BJ (cell line): ENCODE measurements around the gene HSF2BP. TPM values are rescaled to one million over a fixed set of nuclear protein-coding genes. Genes with fewer than 3 reads are reported as not detected.

Experiments used
- CTCF ChIA-PET: fragments of 350-600 bp; formaldehyde crosslinking; extraction: SDS; loops from one replicate; lab custom pipeline; 2021; ENCODE audit warnings: antibody characterized with exemption, inconsistent platforms; lab: Yijun Ruan, JAX
- POLR2A ChIA-PET: fragments of 300-600 bp; sonication (Branson Sonifier 250); formaldehyde crosslinking; extraction: SDS; loops from one replicate; lab custom pipeline; 2021; ENCODE audit warnings: antibody characterized with exemption; lab: Charles Lee
- DNase-seq: peaks from one replicate; pipeline ENCODE4 v3.0.0-alpha.2; 2011; ENCODE audit warnings: low read depth
- H3K27me3 ChIP-seq: 2 replicates; pipeline ENCODE4 v1.6.0; 2011; ENCODE audit warnings: low read length; ENCODE audit not compliant: control insufficient read depth, insufficient read depth
- H3K36me3 ChIP-seq: 2 replicates; pipeline ENCODE4 v1.5.1; 2011; ENCODE audit warnings: low read length; ENCODE audit not compliant: control insufficient read depth, insufficient read depth
- H3K4me3 ChIP-seq: 2 replicates; pipeline ENCODE4 v1.5.1; 2011; ENCODE audit warnings: low read depth, mild to moderate bottlenecking, control low read depth, low read length
- polyA plus RNA-seq: library from polyadenylated mRNA; depleted of rRNA; stranded (reverse); fragments of >200 nt; gene quantifications from 2 replicates; pipeline ENCODE4 v1.2.3, GENCODE V29; 2011
- TF ChIP-seq, protein P1 (sequence below): IDR thresholded peaks from 2 replicates; pipeline ENCODE4 v1.5.1; 2011; ENCODE audit warnings: low read depth, mild to moderate bottlenecking, control low read depth, inconsistent platforms, low read length, moderate library complexity; ENCODE audit not compliant: insufficient read depth

Gene HSF2BP
- polyA plus RNA-seq, 1 experiment: 1.2 TPM

GRCh38 chr21:43690346-43690745 is 31.1 kb upstream of the HSF2BP start:
- Histone ChIP-seq H3K36me3 (peaks cover 46% of the 10 kb centered on the region), H3K4me3 (no peak overlapping the region), H3K27me3 (no peaks in the 10 kb centered on the region)
- POLR2A ChIA-PET: no interaction called here
- no peak for DNase-seq
- CTCF ChIA-PET: no interaction called here
- TF ChIP-seq, protein P1, sequence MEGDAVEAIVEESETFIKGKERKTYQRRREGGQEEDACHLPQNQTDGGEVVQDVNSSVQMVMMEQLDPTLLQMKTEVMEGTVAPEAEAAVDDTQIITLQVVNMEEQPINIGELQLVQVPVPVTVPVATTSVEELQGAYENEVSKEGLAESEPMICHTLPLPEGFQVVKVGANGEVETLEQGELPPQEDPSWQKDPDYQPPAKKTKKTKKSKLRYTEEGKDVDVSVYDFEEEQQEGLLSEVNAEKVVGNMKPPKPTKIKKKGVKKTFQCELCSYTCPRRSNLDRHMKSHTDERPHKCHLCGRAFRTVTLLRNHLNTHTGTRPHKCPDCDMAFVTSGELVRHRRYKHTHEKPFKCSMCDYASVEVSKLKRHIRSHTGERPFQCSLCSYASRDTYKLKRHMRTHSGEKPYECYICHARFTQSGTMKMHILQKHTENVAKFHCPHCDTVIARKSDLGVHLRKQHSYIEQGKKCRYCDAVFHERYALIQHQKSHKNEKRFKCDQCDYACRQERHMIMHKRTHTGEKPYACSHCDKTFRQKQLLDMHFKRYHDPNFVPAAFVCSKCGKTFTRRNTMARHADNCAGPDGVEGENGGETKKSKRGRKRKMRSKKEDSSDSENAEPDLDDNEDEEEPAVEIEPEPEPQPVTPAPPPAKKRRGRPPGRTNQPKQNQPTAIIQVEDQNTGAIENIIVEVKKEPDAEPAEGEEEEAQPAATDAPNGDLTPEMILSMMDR: no peak

GRCh38 chr21:43689556-43690337 is 30.5 kb upstream of the HSF2BP start:
- POLR2A ChIA-PET: no interaction called here
- Histone ChIP-seq H3K4me3 (no peak overlapping the region), H3K27me3 (no peaks in the 10 kb centered on the region), H3K36me3 (peaks cover 50% of the 10 kb centered on the region)
- CTCF ChIA-PET: no interaction called here
- TF ChIP-seq, protein P1: no peak
- no peak for DNase-seq

GRCh38 chr21:43688906-43689305 is 29.6 kb upstream of the HSF2BP start:
- TF ChIP-seq, protein P1: no peak
- Histone ChIP-seq H3K36me3 (peaks cover 48% of the 10 kb centered on the region), H3K4me3 (no peak overlapping the region), H3K27me3 (no peaks in the 10 kb centered on the region)
- ChIA-PET CTCF (no interaction called here), POLR2A (no interaction called here)
- DNase-seq: no peak

DNA sequence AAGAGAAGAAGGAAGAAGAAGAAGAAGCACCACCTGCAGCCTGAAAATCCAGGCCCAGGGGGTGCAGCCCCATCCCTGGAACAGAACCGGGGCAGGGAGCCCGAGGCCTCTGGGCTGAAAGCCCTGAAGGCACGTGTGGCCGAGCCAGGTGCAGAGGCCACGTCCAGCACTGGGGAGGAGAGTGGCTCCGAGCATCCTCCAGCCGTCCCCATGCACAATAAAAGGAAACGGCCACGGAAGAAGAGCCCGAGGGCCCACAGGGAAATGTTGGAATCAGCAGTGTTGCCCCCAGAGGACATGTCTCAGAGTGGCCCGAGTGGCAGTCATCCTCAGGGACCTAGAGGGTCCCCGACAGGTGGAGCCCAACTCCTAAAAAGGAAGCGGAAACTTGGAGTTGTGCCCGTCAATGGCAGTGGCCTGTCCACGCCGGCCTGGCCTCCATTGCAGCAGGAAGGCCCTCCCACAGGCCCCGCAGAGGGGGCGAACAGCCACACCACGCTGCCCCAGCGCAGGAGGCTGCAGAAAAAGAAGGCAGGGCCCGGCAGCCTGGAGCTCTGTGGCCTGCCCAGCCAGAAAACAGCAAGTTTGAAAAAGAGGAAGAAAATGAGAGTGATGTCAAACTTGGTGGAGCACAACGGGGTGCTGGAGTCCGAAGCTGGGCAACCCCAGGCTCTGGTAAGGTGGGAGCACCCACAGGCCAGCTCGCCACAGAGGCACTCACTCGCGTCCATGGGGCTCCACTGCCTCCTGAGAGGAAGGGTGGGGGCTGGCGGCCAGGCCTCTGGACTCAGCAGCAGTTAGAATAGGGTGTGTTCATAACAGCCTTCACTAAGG is 28.5 kb upstream of the HSF2BP start:
- TF ChIP-seq, protein P1: no peak
- H3K4me3 ChIP-seq: no peak overlapping the region
- ChIA-PET CTCF (no interaction called here), POLR2A (no interaction called here)
- peaks cover 47% of the 10 kb centered on the region for H3K36me3 ChIP-seq
- H3K27me3 ChIP-seq: no peaks in the 10 kb centered on the region
- no peak for DNase-seq
